ENCODE results near the gene FUOM. TPM values are rescaled to one million over a fixed set of nuclear protein-coding genes. Genes with fewer than 3 reads are reported as not detected.

Gene FUOM
- 38.0 to 42.6 TPM (median 41.3 TPM) in 3 replicates for total RNA-seq

- no peak for TF ChIP-seq CTCF (IDR thresholded peaks at IDR 0.05; ENCODE audit: unreplicated experiment)
- peaks cover 11% of the 10 kb centered on the region for H3K36me3 Mint-ChIP-seq
- DNase-seq (ENCODE audit: low spot score in 2 of 2, unreplicated experiment in 2 of 2): peak in 1 of 2 experiments; percentile 80
- peak within 1 kb of the TSS; percentile 73 for H3K4me3 Mint-ChIP-seq
- peak within 1 kb of the TSS; percentile 77 for H3K27ac Mint-ChIP-seq
- H3K4me1 Mint-ChIP-seq: peaks cover 20% of the 10 kb centered on the region
- no peaks in the 10 kb centered on the region for H3K9me3 Mint-ChIP-seq
- no peaks in the 10 kb centered on the region for H3K27me3 Mint-ChIP-seq (ENCODE audit: low read depth)
Measured at GRCh38 chr10:133357285-133358161, at the start of gene FUOM. FUOM (minus strand) TSS chr10:133358019; CDS start chr10:133358007, 12 bp downstream.

GRCh38 chr10:133405844-133406527, 48.2 kb upstream of the FUOM start:
- peaks cover 32% of the 10 kb centered on the region for H3K9me3 Mint-ChIP-seq
- DNase-seq (ENCODE audit: low spot score in 2 of 2, unreplicated experiment in 2 of 2): no peak
- H3K27me3 Mint-ChIP-seq (ENCODE audit: low read depth): no peaks in the 10 kb centered on the region
- no peak for TF ChIP-seq CTCF (IDR thresholded peaks at IDR 0.05; ENCODE audit: unreplicated experiment)
- H3K36me3 Mint-ChIP-seq: peaks cover 69% of the 10 kb centered on the region
- H3K4me3 Mint-ChIP-seq: no peak overlapping the region
- H3K27ac Mint-ChIP-seq: no peak overlapping the region
- peaks cover 15% of the 10 kb centered on the region for H3K4me1 Mint-ChIP-seq

GRCh38 chr10:133405272-133405671, 47.5 kb upstream of the FUOM start:
- peaks cover 15% of the 10 kb centered on the region for H3K4me1 Mint-ChIP-seq
- DNase-seq (ENCODE audit: low spot score in 2 of 2, unreplicated experiment in 2 of 2): no peak
- no peak overlapping the region for H3K4me3 Mint-ChIP-seq
- H3K9me3 Mint-ChIP-seq: peaks cover 25% of the 10 kb centered on the region
- H3K27ac Mint-ChIP-seq: peak overlapping the region; percentile 11
- H3K27me3 Mint-ChIP-seq (ENCODE audit: low read depth): no peaks in the 10 kb centered on the region
- H3K36me3 Mint-ChIP-seq: peaks cover 62% of the 10 kb centered on the region
- no peak for TF ChIP-seq CTCF (IDR thresholded peaks at IDR 0.05; ENCODE audit: unreplicated experiment)

GRCh38 chr10:133403784-133404183, 46.0 kb upstream of the FUOM start:
- H3K27ac Mint-ChIP-seq: no peak overlapping the region
- H3K9me3 Mint-ChIP-seq: peaks cover 12% of the 10 kb centered on the region
- TF ChIP-seq CTCF (IDR thresholded peaks at IDR 0.05; ENCODE audit: unreplicated experiment): no peak
- peaks cover 15% of the 10 kb centered on the region for H3K4me1 Mint-ChIP-seq
- H3K36me3 Mint-ChIP-seq: peaks cover 49% of the 10 kb centered on the region
- H3K27me3 Mint-ChIP-seq (ENCODE audit: low read depth): no peaks in the 10 kb centered on the region
- no peak for DNase-seq (ENCODE audit: low spot score in 2 of 2, unreplicated experiment in 2 of 2)
- H3K4me3 Mint-ChIP-seq: no peak overlapping the region

GRCh38 chr10:133403359-133403758, 45.5 kb upstream of the FUOM start:
- H3K9me3 Mint-ChIP-seq: peaks cover 8% of the 10 kb centered on the region
- no peak overlapping the region for H3K27ac Mint-ChIP-seq
- no peaks in the 10 kb centered on the region for H3K27me3 Mint-ChIP-seq (ENCODE audit: low read depth)
- peaks cover 15% of the 10 kb centered on the region for H3K4me1 Mint-ChIP-seq
- H3K36me3 Mint-ChIP-seq: peaks cover 44% of the 10 kb centered on the region
- no peak overlapping the region for H3K4me3 Mint-ChIP-seq
- no peak for TF ChIP-seq CTCF (IDR thresholded peaks at IDR 0.05; ENCODE audit: unreplicated experiment)
- peak in 1 of 2 experiments; percentile 9 for DNase-seq (ENCODE audit: low spot score in 2 of 2, unreplicated experiment in 2 of 2)

All from mesothelial cell of epicardium (in vitro differentiated cells).